Neural cell (in vitro differentiated cells): Measurements from ENCODE around the gene F8A1. TPM values are rescaled to one million over a fixed set of nuclear protein-coding genes. Genes with fewer than 3 reads are reported as not detected.
"Not testable (repeated sequence)": the region's sequence is repeated elsewhere in the genome, so short reads cannot be mapped to it uniquely, and the experiment has no call there.

Experiments used
- H2AFZ ChIP-seq: fragments of 200-600, 300-800 bp; sonication (generic), shearing (Covaris generic); 2 replicates; pipeline ENCODE4 v1.6.0; 2014; ENCODE audit warnings: low read depth, mild to moderate bottlenecking, antibody characterized with exemption, low read length, moderate library complexity
- H3F3A ChIP-seq: fragments of 200-600 bp; shearing (Covaris generic); 2 replicates; pipeline ENCODE4 v1.6.1; 2016; ENCODE audit warnings: mild to moderate bottlenecking, moderate library complexity, mixed read lengths, antibody characterized with exemption, low read length; ENCODE audit not compliant: insufficient read depth, poor library complexity, severe bottlenecking
- H3K27ac ChIP-seq: fragments of 200-600, 300-800 bp; sonication (generic), shearing (Covaris generic); 2 replicates; pipeline ENCODE4 v1.5.1; 2014; ENCODE audit warnings: mild to moderate bottlenecking, low read length, moderate library complexity
- H3K27me3 ChIP-seq: fragments of 300-800, 200-600 bp; sonication (generic), shearing (Covaris generic); 2 replicates; pipeline ENCODE4 v1.6.0; 2014; ENCODE audit warnings: mild to moderate bottlenecking, low read depth, low read length, moderate library complexity; ENCODE audit not compliant: insufficient read depth
- H3K36me3 ChIP-seq: fragments of 300-800, 200-600 bp; sonication (generic), shearing (Covaris generic); 2 replicates; pipeline ENCODE4 v1.5.1; 2014; ENCODE audit warnings: mild to moderate bottlenecking, antibody characterized with exemption, low read length, moderate library complexity; ENCODE audit not compliant: insufficient read depth
- H3K4me2 ChIP-seq: fragments of 300-800, 200-600 bp; sonication (generic), shearing (Covaris generic); 2 replicates; pipeline ENCODE4 v1.6.0; 2014; ENCODE audit warnings: mild to moderate bottlenecking, low read length
- H3K4me3 ChIP-seq: fragments of 300-800, 200-600 bp; sonication (generic), shearing (Covaris generic); 2 replicates; pipeline ENCODE4 v1.5.1; 2014; ENCODE audit warnings: mild to moderate bottlenecking, low read length, moderate library complexity
- H3K79me2 ChIP-seq: fragments of 200-600 bp; shearing (Covaris generic); replicated peaks from 2 replicates; pipeline ENCODE4 v1.6.0; 2014; ENCODE audit warnings: mild to moderate bottlenecking, low read length, moderate library complexity; ENCODE audit not compliant: insufficient read depth
- H3K9ac ChIP-seq: fragments of 300-800, 200-600 bp; sonication (generic), shearing (Covaris generic); 2 replicates; pipeline ENCODE4 v1.6.1; 2016; ENCODE audit warnings: mild to moderate bottlenecking, low read length, mixed read lengths
- H3K9me2 ChIP-seq: fragments of 200-600 bp; shearing (Covaris generic); 2 replicates; pipeline ENCODE4 v1.6.1; 2016; ENCODE audit warnings: mild to moderate bottlenecking, low read length, mixed read lengths; ENCODE audit not compliant: insufficient read depth
- H3K9me3 ChIP-seq: fragments of 200-600, 300-800 bp; sonication (generic), shearing (Covaris generic); 2 replicates; pipeline ENCODE4 v1.6.1; 2016; ENCODE audit warnings: mild to moderate bottlenecking, mixed run types, low read length, moderate library complexity, mixed read lengths
- H4K20me1 ChIP-seq: fragments of 200-600 bp; shearing (Covaris generic); 2 replicates; pipeline ENCODE4 v1.6.1; 2016; ENCODE audit warnings: mild to moderate bottlenecking, mixed run types; ENCODE audit not compliant: insufficient read depth
- EP300 ChIP-seq: fragments of 450-650 bp; conservative IDR thresholded peaks from 2 replicates; pipeline ENCODE4 v1.6.1; 2014; ENCODE audit warnings: antibody characterized with exemption, mild to moderate bottlenecking, moderate library complexity; ENCODE audit not compliant: poor library complexity, severe bottlenecking
- EZH2 ChIP-seq: fragments of 200-600, 300-800 bp; shearing (Covaris generic), sonication (generic); IDR thresholded peaks from 2 replicates; pipeline ENCODE4 v1.6.1; 2014; ENCODE audit warnings: antibody characterized with exemption, low read length, borderline replicate concordance, mild to moderate bottlenecking; ENCODE audit not compliant: insufficient read depth, poor library complexity, severe bottlenecking
- MXI1 ChIP-seq: fragments of 450-650 bp; conservative IDR thresholded peaks from 2 replicates; pipeline ENCODE4 v1.6.1; 2014; ENCODE audit warnings: antibody characterized with exemption, mild to moderate bottlenecking; ENCODE audit not compliant: poor library complexity, severe bottlenecking
- POLR2AphosphoS5 ChIP-seq: IDR thresholded peaks from 2 replicates; pipeline ENCODE4 v1.6.1; 2012
- RAD21 ChIP-seq: fragments of 450-650 bp; conservative IDR thresholded peaks from 2 replicates; pipeline ENCODE4 v1.6.1; 2014; ENCODE audit warnings: antibody characterized with exemption, mild to moderate bottlenecking, moderate library complexity
- SMC3 ChIP-seq: fragments of 450-650 bp; conservative IDR thresholded peaks from 2 replicates; pipeline ENCODE4 v1.6.1; 2014; ENCODE audit warnings: antibody characterized with exemption, mild to moderate bottlenecking, moderate library complexity; ENCODE audit not compliant: poor library complexity
- TAF1 ChIP-seq: IDR thresholded peaks from 2 replicates; pipeline ENCODE4 v1.6.1; 2012; ENCODE audit warnings: low read depth
- polyA plus RNA-seq: library from polyadenylated mRNA; depleted of rRNA; stranded (reverse); fragments of >200 nt; gene quantifications from 2 replicates; pipeline ENCODE4 v1.2.3, GENCODE V29; 2014
- TF ChIP-seq, protein P1 (sequence below): fragments of 450-650 bp; IDR thresholded peaks from 2 replicates; pipeline ENCODE4 v1.5.1; 2014; ENCODE audit warnings: antibody characterized with exemption, mild to moderate bottlenecking, moderate library complexity; ENCODE audit not compliant: poor library complexity, severe bottlenecking
- TF ChIP-seq, protein P2 (sequence below): IDR thresholded peaks from 2 replicates; pipeline ENCODE4 v1.6.1; 2012; ENCODE audit warnings: borderline replicate concordance

F8A1 gene
- polyA plus RNA-seq, 1 donor from 2014 or later, result 1.8 TPM

DNA sequence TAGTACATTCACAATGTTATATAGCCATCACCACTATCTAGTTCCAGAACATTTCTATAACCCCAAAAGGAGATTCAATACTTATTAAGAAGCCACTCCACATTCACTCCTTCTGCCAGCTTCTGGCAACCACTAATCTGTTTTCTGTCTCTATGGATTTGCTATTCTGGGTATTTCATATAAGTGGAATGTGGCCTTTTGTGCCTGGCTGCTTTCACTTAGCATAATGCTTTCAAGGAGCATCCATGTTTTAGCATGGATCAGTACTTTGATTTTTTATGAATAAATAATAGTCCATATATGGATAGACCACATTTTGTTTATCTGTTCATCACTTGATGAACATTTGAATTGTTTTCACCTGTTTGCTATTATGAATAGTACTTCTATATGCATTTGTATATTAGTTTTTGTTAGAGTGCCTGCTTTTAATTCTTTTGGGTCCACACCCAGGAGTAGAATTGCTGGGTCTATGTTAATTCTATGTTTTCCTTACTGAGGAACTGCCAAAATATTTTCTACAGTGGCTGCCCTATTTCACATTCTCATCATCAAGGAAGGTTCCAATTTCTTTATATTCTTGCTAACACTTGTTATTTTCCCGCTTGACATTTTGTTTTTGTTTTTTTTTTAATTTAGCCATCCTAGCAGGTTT is 35.1 kb upstream of the F8A1 start:
- H3F3A ChIP-seq, result no peaks in the 10 kb centered on the region
- H3K27me3 ChIP-seq, result no peaks in the 10 kb centered on the region
- H3K4me3 ChIP-seq, result no peak overlapping the region
- H3K36me3 ChIP-seq, result no peaks in the 10 kb centered on the region
- H3K9me3 ChIP-seq, result no peaks in the 10 kb centered on the region
- no peak overlapping the region for H2AFZ ChIP-seq
- no peaks in the 10 kb centered on the region for H4K20me1 ChIP-seq
- no peak overlapping the region for H3K9ac ChIP-seq
- no peak overlapping the region for H3K4me2 ChIP-seq
- H3K27ac ChIP-seq, result no peak overlapping the region
- no peaks in the 10 kb centered on the region for H3K9me2 ChIP-seq
- TF ChIP-seq, protein P1, sequence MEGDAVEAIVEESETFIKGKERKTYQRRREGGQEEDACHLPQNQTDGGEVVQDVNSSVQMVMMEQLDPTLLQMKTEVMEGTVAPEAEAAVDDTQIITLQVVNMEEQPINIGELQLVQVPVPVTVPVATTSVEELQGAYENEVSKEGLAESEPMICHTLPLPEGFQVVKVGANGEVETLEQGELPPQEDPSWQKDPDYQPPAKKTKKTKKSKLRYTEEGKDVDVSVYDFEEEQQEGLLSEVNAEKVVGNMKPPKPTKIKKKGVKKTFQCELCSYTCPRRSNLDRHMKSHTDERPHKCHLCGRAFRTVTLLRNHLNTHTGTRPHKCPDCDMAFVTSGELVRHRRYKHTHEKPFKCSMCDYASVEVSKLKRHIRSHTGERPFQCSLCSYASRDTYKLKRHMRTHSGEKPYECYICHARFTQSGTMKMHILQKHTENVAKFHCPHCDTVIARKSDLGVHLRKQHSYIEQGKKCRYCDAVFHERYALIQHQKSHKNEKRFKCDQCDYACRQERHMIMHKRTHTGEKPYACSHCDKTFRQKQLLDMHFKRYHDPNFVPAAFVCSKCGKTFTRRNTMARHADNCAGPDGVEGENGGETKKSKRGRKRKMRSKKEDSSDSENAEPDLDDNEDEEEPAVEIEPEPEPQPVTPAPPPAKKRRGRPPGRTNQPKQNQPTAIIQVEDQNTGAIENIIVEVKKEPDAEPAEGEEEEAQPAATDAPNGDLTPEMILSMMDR, result no peak
- TF ChIP-seq RAD21 (no peak), EP300 (no peak), TAF1 (no peak), POLR2AphosphoS5 (no peak), EZH2 (no peak), MXI1 (no peak)
- TF ChIP-seq, protein P2, sequence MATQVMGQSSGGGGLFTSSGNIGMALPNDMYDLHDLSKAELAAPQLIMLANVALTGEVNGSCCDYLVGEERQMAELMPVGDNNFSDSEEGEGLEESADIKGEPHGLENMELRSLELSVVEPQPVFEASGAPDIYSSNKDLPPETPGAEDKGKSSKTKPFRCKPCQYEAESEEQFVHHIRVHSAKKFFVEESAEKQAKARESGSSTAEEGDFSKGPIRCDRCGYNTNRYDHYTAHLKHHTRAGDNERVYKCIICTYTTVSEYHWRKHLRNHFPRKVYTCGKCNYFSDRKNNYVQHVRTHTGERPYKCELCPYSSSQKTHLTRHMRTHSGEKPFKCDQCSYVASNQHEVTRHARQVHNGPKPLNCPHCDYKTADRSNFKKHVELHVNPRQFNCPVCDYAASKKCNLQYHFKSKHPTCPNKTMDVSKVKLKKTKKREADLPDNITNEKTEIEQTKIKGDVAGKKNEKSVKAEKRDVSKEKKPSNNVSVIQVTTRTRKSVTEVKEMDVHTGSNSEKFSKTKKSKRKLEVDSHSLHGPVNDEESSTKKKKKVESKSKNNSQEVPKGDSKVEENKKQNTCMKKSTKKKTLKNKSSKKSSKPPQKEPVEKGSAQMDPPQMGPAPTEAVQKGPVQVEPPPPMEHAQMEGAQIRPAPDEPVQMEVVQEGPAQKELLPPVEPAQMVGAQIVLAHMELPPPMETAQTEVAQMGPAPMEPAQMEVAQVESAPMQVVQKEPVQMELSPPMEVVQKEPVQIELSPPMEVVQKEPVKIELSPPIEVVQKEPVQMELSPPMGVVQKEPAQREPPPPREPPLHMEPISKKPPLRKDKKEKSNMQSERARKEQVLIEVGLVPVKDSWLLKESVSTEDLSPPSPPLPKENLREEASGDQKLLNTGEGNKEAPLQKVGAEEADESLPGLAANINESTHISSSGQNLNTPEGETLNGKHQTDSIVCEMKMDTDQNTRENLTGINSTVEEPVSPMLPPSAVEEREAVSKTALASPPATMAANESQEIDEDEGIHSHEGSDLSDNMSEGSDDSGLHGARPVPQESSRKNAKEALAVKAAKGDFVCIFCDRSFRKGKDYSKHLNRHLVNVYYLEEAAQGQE, result no peak
- no peaks in the 10 kb centered on the region for H3K79me2 ChIP-seq

DNA sequence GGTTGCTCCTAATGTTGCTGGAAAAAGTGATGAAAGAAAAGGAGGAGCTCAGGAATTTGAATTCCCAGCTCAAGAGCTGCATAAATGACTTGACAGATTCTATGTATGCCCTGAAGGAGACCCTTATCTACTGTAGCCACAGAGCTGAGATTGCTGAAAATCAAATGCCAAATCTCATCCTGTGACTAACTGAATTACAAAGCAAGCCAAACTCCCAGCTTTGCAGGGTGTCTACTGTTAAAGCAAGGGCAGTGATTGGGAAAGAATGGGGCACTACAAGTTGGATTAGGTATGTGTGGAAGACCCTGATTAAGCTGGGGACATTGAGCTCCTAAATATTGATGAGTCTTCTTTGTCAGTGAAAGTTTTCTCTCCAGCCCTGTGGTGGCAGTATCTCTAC is 30.9 kb upstream of the F8A1 start:
- no peaks in the 10 kb centered on the region for H4K20me1 ChIP-seq
- no peak for TF ChIP-seq POLR2AphosphoS5
- TF ChIP-seq SMC3, result no peak
- TF ChIP-seq, protein P2, result no peak
- TF ChIP-seq EZH2, result no peak
- TF ChIP-seq, protein P1, result no peak
- no peak for TF ChIP-seq RAD21
- TF ChIP-seq TAF1, result no peak
- TF ChIP-seq MXI1, result no peak
- TF ChIP-seq EP300, result no peak

DNA sequence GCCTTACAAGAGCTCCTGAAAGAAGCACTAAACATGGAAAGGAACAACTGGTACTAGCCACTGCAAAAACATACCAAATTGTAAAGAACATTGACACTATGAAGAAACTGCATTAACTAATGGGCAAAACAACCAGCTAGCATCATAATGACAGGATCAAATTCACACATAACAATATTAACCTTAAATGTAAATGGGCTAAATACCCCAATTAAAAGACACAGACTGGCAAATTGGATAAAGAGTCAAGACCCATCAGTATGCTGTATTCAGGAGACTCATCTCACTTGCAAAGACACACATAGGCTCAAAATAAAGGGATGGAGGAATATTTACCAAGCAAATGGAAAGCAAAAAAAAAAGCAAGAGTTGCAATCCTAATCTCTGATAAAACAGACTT is 17.6 kb upstream of the F8A1 start:
- not testable (repeated sequence) for H3K9ac ChIP-seq, H3K27ac ChIP-seq, H3K36me3 ChIP-seq, H2AFZ ChIP-seq, H3K79me2 ChIP-seq, H3K9me2 ChIP-seq, H3K4me2 ChIP-seq, H4K20me1 ChIP-seq, H3F3A ChIP-seq, H3K27me3 ChIP-seq, H3K9me3 ChIP-seq, H3K4me3 ChIP-seq

More for the DNA sequence above, 30.9 kb upstream of the F8A1 start:
- Histone ChIP-seq H3K27me3 (no peaks in the 10 kb centered on the region), H3K4me3 (no peak overlapping the region), H3K4me2 (no peak overlapping the region), H3K36me3 (no peaks in the 10 kb centered on the region), H3K9ac (no peak overlapping the region), H2AFZ (no peak overlapping the region), H3K27ac (no peak overlapping the region), H3F3A (no peaks in the 10 kb centered on the region), H3K79me2 (no peaks in the 10 kb centered on the region), H3K9me2 (no peaks in the 10 kb centered on the region), H3K9me3 (no peaks in the 10 kb centered on the region)
